NT2/D1 (cell line): ENCODE measurements around the gene RWDD2A.

Experiments
- DNase-seq: peaks from one replicate; pipeline ENCODE4 v3.0.0-alpha.2; 2011; ENCODE audit warnings: low read depth, low spot score
- H3K27me3 ChIP-seq: 2 replicates; pipeline ENCODE4 v1.6.0; 2011; ENCODE audit warnings: mild to moderate bottlenecking; ENCODE audit not compliant: insufficient read length, insufficient read depth
- H3K36me3 ChIP-seq: 2 replicates; pipeline ENCODE4 v1.6.1; 2011; ENCODE audit warnings: mild to moderate bottlenecking, low read length, mixed read lengths; ENCODE audit not compliant: insufficient read depth, insufficient read length
- H3K4me1 ChIP-seq: 2 replicates; pipeline ENCODE4 v1.5.1; 2011; ENCODE audit not compliant: insufficient read depth, insufficient read length
- H3K4me3 ChIP-seq: 2 replicates; pipeline ENCODE4 v1.5.1; 2011; ENCODE audit warnings: low read depth; ENCODE audit not compliant: insufficient read length
- H3K9ac ChIP-seq: 2 replicates; pipeline ENCODE4 v1.6.0; 2011; ENCODE audit warnings: low read depth; ENCODE audit not compliant: insufficient read length
- H3K9me3 ChIP-seq: 2 replicates; pipeline ENCODE4 v1.5.1; 2011; ENCODE audit warnings: mild to moderate bottlenecking, low read length; ENCODE audit not compliant: insufficient read depth
- SUZ12 ChIP-seq: IDR thresholded peaks from 2 replicates; pipeline ENCODE4 v1.6.1; 2011; ENCODE audit not compliant: insufficient read length, insufficient read depth; ENCODE audit errors: extremely low read depth
- YY1 ChIP-seq: IDR thresholded peaks from 2 replicates; pipeline ENCODE4 v1.6.1; 2011; ENCODE audit not compliant: insufficient read length, insufficient read depth
- ZNF274 ChIP-seq: IDR thresholded peaks from 2 replicates; pipeline ENCODE4 v1.6.1; 2011; ENCODE audit warnings: mild to moderate bottlenecking, low read depth, low read length

Gene RWDD2A

GRCh38 chr6:83199173-83199862 is 6.2 kb downstream of the RWDD2A start:
- H3K27me3 ChIP-seq: peaks cover under 1% of the 10 kb centered on the region
- no peak overlapping the region for H3K4me3 ChIP-seq
- DNase-seq: no peak
- H3K9ac ChIP-seq: no peak overlapping the region
- H3K4me1 ChIP-seq: peaks cover under 1% of the 10 kb centered on the region
- no peak for TF ChIP-seq ZNF274
- TF ChIP-seq SUZ12: no peak
- no peak for TF ChIP-seq YY1
- no peaks in the 10 kb centered on the region for H3K9me3 ChIP-seq
- peaks cover 14% of the 10 kb centered on the region for H3K36me3 ChIP-seq

DNA sequence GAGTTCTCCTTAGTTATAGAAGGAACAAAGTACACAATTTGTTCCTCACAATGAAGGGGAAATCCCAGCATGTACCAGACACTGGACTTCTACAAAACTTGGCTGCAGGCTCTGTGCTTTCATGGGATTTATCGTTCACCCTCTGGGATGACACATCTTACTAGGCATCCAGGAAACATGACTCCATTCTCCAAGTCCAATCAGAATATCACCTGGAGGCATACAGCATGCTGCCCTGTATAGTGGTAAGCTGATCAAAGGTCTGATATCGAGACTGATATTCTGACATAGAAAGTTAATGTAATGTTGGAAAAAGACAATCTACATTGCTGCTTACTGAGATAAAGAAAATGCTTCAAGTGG is 6.7 kb downstream of the RWDD2A start:
- no peak overlapping the region for H3K4me3 ChIP-seq
- TF ChIP-seq ZNF274: no peak
- no peak for TF ChIP-seq YY1
- no peak for TF ChIP-seq SUZ12
- H3K36me3 ChIP-seq: peaks cover 14% of the 10 kb centered on the region
- no peaks in the 10 kb centered on the region for H3K4me1 ChIP-seq
- no peaks in the 10 kb centered on the region for H3K27me3 ChIP-seq
- no peaks in the 10 kb centered on the region for H3K9me3 ChIP-seq
- no peak for DNase-seq
- no peak overlapping the region for H3K9ac ChIP-seq

GRCh38 chr6:83202031-83202430 is 8.9 kb downstream of the RWDD2A start:
- DNase-seq: no peak
- H3K27me3 ChIP-seq: no peaks in the 10 kb centered on the region
- H3K9me3 ChIP-seq: no peaks in the 10 kb centered on the region
- H3K4me1 ChIP-seq: no peaks in the 10 kb centered on the region
- no peak overlapping the region for H3K9ac ChIP-seq
- no peaks in the 10 kb centered on the region for H3K36me3 ChIP-seq
- no peak overlapping the region for H3K4me3 ChIP-seq
- TF ChIP-seq ZNF274 (no peak), YY1 (no peak), SUZ12 (no peak)

DNA sequence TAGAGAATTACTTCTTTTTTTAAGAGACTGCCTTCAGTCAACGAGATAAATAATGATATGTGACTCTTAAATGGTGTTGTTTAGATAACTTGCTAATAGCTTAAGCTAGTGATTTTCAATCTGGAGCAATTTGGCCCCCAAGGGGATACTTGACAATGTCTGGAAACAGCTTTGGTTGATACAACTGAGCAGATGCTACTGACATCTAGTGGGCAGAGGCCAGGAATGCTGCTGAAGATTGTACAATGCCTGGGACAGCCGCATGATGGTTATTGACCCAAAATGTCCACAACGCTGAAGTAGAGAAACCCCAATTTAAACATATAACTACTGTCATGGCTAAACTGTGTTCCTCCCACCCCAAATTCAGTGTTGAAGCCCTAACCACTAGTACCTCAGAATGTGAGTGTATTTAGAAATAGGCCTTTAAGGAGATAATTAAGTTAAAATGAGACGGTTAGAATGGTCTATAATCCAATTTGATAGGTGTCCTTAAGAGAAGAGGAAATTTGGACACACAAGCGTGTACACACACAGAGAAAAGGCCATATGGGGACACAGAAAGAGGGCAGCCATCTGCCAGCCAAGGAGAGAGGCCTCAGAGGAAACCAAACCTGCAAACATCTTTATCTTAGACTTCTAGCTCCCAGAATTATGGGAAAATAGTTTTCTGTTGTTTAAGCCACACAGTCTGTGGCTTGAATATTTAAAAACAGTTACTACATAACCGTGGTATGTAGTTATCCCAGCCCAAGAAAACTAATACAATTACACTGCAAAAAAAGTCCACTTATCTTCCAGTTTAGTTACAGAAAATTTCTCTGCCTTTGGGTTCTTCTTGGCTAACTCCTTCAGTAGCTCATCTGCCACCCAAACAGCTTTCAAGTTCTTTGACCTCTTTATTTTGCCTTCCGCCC is 22.2 kb downstream of the RWDD2A start:
- no peak for DNase-seq
- Histone ChIP-seq H3K9me3 (no peaks in the 10 kb centered on the region), H3K27me3 (no peaks in the 10 kb centered on the region), H3K36me3 (no peaks in the 10 kb centered on the region), H3K4me3 (no peak overlapping the region), H3K9ac (no peak overlapping the region), H3K4me1 (no peaks in the 10 kb centered on the region)
- TF ChIP-seq ZNF274 (no peak), YY1 (no peak), SUZ12 (no peak)

DNA sequence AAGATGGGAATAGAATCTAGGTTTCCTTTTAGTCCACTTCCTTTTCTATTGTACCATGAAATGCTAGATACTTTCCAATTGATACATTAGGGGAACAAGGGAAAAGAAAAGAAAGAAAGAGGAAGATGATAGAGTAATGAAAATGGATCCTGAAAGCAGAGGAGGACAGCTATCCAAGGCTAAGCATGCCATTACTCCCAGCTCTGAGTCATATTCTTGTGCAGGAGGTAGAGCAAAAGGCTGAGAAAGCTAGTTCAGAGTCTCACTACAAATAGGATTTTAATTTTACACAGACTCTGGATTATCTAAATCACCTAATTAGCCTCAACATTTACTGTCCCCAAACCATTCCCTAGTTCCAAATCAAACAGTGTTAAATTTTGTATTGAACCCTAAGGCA is 23.6 kb downstream of the RWDD2A start:
- no peak for DNase-seq
- Histone ChIP-seq H3K27me3 (no peaks in the 10 kb centered on the region), H3K9me3 (no peaks in the 10 kb centered on the region), H3K4me1 (peaks cover 2% of the 10 kb centered on the region), H3K36me3 (no peaks in the 10 kb centered on the region), H3K4me3 (no peak overlapping the region), H3K9ac (no peak overlapping the region)
- no peak for TF ChIP-seq ZNF274
- no peak for TF ChIP-seq SUZ12
- no peak for TF ChIP-seq YY1

GRCh38 chr6:83218646-83219045 is 25.5 kb downstream of the RWDD2A start:
- TF ChIP-seq YY1 (no peak), ZNF274 (no peak), SUZ12 (no peak)
- Histone ChIP-seq H3K36me3 (no peaks in the 10 kb centered on the region), H3K9ac (no peak overlapping the region), H3K9me3 (no peaks in the 10 kb centered on the region), H3K4me1 (peaks cover 2% of the 10 kb centered on the region), H3K4me3 (no peak overlapping the region), H3K27me3 (no peaks in the 10 kb centered on the region)
- no peak for DNase-seq

GRCh38 chr6:83220121-83220520 is 27.0 kb downstream of the RWDD2A start:
- H3K36me3 ChIP-seq: no peaks in the 10 kb centered on the region
- H3K4me1 ChIP-seq: peaks cover 2% of the 10 kb centered on the region
- no peak for DNase-seq
- no peak overlapping the region for H3K4me3 ChIP-seq
- H3K9ac ChIP-seq: no peak overlapping the region
- no peaks in the 10 kb centered on the region for H3K27me3 ChIP-seq
- no peak for TF ChIP-seq SUZ12
- no peak for TF ChIP-seq YY1
- TF ChIP-seq ZNF274: no peak
- H3K9me3 ChIP-seq: no peaks in the 10 kb centered on the region
